HG03469 (cell line): Measurements from ENCODE around the gene TRAPPC2L.
"Not testable (repeated sequence)": the region's sequence is repeated elsewhere in the genome, so short reads cannot be mapped to it uniquely, and the experiment has no call there.

ENCODE experiments used
- ATAC-seq: cut with Tn5 transposase; IDR thresholded peaks from one replicate; pipeline ENCODE4 v1.9.1; 2021; ENCODE audit warnings: mild to moderate bottlenecking, moderate library complexity, moderate number of reproducible peaks; ENCODE audit not compliant: unreplicated experiment

Gene TRAPPC2L

DNA sequence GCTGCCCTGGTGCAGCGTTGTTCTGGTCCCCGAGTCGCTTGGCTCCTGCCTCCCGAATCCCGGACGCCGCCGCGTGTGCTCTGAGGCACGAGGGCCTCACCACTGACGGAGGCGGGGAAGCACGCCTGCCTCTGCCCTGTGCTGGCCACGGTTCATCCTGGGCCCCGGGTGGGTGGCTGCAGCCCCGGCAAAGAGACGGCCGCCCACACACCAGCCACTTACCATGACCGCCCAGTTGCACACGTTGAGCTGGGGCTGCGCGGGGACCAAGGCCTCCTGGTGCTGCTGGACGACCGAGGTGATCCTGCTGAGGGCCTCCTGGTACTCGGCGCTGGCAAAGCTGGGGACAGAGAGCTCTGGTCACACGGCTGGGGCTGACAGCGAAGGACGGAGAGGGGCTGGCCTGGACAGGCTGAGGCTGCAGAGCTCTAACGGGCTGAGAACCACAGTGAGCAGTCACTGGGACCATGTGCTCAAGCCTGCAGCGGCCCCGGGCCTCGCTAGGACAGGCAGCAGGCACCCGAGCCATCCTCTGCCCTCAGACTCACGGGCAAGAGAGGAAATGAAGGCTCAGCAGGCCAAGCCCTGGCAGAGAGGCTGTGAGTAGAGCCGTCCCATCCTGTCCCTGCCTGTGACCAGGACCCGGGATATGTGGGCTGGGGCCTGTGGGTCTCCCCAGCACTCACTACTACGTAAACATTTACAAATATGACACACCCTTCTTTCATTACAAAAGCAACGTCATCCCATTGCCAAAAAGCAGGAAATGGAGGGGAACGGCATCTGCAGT is 38.9 kb upstream of the TRAPPC2L start:
- no peak for ATAC-seq

GRCh38 chr16:88818575-88818874 is 38.4 kb upstream of the TRAPPC2L start:
- no peak for ATAC-seq

DNA sequence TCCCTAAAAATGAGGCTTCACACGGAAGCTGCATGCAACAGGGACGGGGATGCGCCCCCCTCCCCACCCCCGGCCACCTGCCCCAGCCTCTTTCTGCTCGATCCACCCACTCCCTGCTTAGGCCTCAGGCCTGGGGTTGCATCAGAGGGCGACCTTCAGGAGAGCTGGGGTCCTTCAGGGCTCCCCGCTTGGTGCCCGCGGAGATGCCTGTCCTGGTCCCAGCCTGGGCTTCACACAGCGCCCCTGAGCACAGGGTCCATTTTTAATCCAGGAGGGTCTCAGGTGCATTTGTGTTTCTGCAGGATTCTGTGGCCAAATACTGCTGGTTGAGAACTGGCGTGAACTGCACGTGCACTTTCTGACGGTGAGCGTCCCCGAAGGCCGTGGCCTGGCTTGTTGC is 37.8 kb upstream of the TRAPPC2L start:
- ATAC-seq, result no peak

DNA sequence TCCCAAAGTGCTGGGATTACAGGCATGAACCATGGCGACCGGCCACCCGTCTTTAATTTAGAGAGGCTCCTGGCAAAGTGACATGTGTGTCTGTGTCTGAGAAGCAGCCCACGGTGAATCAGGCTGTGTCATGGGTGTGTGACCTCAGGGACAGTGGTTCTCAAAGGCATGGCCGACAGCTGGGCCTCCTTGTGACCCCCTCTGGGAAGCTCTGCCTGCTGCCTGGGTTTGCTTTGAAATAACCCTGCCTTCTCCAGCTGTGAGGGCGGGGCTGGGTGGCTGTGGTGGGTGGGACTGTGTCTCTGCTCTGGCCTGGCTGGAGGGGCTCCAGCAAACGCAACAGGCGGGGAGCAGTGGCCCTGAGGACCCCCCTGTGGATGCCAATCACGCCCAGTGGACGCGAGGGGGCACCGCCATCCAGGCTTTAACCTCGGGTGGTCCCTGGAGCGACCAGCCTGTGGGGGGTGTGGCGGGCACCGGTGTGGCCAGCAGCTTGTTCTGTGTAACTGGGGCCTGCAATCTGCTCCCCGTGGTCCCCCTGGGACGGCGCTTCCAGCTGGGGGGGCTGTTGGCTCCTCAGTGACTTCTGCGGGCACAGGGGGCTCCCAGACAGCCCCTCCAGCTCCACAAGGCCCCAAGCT is 36.4 kb upstream of the TRAPPC2L start:
- no peak for ATAC-seq

DNA sequence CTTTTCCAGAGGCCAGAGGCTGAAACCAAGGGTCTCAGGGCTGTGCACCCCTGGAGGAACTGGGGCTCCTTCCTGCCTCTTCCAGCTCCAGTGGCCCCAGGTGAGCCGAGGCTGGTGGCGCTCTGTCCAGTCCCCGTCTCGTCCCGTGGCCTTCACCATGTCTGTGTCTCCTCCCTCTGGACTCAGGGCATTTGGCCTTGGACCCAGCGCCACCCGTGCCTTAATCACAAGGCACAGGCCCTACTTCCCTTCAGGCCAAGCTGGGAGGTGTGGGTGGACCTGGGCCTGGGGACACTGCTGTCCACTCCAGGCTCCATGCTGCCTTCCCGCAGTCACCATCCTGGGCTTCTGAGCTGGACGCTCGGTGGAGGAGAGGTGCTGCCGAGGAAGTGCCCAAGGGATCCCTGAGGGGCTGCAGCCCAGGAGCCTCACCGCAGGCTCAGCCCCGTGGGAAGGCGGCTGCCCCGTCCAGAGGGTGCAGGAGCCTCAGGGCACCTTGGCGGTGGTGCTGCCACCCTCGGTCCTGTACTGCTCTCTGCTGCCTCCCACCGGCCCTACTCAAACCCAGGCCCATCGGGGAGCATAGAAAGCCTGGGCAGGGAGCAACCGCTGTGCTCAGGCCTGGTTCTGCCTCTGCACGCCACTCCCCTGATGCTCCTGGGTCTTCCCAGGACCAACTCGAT is 35.6 kb upstream of the TRAPPC2L start:
- no peak for ATAC-seq

DNA sequence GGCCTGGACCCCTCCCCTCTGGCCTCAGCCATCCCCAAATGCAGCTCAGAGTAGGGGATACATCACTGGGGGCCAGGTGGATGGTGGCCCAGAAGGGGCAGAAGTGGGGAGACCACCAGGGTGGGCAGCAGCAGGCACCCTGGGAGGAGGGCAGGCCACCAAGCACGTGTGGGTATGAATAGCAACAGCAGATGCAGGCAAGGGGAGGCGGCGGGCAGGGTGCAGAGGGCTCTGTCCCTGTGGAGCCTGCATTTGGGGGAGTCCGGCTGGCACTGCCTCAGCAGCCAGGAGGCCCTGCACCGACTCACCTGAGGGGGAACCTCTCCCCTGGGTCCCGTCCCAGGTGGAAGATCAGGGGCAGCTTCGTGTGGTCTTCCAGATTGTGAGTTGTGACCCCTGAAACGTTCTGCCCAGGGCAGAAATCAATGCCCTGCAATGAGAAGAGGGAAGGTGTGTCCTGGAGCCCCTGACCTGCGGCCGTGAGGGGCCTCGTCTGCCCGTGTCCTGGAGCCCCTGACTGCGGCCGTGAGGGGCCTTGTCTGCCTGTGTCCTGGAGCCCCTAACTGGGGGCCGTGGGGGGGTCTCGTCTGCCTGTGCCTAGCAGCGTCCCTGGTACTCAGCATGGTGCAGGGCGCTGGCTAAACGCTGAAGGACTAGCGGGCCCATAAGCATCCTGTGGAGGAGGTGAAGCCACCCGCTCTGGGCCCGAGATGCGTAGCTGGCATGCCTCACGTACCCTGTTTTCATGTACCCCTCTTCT is 34.5 kb upstream of the TRAPPC2L start:
- ATAC-seq, result no peak

GRCh38 chr16:88823646-88824045 is 33.3 kb upstream of the TRAPPC2L start:
- ATAC-seq, result not testable (repeated sequence)

DNA sequence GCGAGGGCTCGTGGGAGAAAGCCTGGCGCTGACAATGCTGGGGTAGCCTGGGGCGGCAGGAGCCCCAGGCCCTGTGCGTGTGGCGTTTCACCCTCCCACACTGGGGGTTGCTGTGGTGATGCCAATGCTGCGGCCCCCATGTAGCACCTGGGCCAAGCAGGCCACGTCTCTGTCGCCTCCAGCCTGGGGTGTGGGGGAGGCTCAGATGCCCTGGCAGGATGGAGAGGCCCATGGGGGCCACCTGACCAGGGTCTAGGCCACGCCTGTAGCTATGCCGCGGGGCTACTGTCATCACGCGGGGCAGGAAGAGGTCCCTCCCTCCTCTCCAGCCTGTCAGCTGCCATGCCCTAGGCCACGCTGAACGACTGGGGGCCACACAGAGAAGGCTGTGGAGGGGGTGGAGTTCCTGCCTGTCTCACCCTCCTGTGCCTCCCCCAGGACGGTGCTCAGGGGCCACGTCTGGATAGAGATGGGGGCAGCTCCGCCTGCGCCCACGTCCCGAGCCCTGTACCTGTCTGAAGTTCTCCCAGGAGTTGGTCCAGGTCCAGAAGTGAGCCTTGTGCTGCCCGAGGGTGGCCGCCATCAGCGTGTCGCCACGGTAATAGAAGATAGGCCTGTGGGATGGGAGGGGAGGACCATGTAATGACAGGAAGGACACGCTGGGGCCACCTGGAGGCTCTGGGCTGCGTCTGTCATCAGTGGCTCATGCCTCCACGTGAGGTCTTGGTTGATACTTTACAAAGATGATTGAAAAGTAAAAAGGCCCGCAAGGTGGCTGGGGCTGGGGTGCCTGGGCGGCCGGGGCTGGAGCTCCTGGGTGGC is 32.5 kb upstream of the TRAPPC2L start:
- no peak for ATAC-seq

- no peak for ATAC-seq
These were observed 31.8 kb upstream of the TRAPPC2L start for GRCh38 chr16:88825146-88825545.

DNA sequence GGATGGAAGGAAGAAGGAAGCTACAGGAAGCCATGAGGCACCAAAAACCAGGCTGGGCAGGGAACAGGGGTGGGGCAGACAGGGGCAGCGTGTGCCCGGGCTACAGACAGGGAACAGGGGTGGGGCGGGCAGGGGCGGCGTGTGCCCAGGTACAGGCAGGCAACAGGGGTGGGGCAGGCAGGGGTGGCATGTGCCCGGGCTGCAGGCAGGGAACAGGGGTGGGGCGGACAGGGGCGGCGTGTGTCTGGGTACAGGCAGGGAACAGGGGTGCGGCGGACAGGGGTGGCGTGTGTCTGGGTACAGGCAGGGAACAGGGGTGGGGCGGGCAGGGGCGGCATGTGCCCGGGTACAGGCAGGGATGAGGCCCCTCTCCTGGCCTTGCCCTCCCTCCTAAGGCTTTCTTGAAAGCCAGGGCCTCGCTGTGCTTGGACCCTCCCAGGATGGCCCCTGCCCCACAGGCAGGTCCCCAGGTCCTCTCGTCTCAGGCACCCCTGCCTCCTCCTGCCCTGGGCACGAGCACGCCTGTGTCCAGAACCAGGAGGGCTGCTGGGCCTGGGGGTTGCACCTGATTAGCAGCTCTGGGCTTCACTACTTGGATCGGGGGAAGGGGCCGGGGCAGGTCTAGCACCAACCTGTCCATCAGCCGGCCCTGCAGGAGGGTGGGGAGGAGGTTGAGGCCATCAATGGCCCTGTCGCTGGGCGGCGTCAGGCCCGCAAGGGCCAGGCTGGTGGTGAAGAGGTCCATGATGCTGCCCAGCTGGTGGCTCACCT is 30.7 kb upstream of the TRAPPC2L start:
- no peak for ATAC-seq

DNA sequence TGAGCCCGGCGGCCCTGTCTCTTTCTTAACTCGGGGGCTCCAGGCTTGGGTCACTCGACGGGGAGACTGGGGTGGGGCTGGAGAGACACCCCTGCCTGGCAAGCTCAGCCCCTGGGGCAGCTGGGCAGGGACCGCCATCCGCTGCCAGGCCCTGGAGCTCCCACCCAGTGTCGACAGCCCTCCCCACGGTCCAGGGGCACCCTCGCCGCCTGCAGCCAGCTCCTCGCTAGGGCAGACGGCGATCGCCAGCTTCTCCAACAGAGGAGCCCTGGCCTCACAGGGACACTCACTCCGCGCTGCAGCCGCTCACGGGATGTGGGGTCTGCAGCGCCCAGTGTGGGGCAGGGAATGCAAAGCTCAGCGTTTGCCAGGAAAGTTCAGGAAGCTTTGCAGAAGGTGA is 29.2 kb upstream of the TRAPPC2L start:
- no peak for ATAC-seq

DNA sequence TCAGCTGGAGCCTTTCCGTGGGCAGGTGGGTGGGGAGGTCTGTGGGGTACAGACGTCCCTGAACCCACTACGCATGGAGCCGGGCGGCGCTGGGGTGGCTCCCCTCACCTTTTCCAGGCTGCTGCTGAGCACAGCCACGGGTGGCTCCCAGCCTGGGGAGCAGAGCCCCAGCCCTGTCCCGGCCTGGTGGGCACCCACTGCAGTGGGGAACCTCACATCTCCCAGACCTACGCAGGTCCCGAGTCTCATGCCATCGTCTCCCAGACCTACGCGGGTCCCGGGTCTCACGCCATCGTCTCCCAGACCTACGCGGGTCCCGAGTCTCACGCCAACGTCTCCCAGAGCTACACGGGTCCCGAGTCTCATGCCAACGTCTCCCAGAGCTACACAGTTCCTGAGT is 28.2 kb upstream of the TRAPPC2L start:
- no peak for ATAC-seq

DNA sequence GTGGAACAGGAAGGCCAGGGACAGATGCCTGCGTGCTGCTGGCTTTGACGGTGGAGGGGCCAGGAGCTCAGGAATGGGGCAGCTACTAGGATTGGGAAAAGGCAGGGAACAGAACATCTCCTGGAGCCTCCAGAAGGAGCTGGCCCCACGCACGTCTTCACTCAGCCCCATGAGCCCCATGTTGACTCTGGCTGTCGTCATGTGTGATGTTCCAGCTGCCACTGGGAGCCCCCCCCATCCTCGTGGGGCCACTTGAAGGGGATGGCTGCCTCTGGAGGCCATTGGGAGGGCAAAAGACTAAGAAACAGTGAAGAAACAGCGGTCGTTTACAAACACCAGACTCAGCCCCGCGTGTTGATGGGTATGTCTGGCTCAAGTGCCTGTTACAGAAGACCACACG is 26.7 kb upstream of the TRAPPC2L start:
- no peak for ATAC-seq

GRCh38 chr16:88830783-88831182 is 26.1 kb upstream of the TRAPPC2L start:
- no peak for ATAC-seq

GRCh38 chr16:88831838-88832237 is 25.1 kb upstream of the TRAPPC2L start:
- ATAC-seq, result no peak

DNA sequence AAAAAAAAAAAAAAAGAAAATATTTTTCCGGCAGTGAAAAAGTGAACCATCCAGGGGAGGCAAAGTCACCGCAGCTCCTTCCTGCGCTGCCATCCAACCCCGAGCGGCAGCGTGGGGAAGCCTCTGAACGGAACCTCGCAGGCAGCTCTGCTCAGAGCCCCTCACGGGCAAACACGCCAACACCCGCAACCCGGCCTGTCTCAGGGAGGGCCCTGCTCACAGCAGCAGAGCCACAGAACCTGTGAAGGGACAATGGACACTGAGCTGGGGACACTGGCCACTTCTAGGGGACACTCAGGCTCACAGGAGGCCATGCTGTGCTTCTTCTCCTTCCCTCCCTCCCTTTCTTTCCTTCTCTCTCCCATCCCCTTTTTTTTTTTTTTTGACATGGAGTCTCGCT is 23.8 kb upstream of the TRAPPC2L start:
- no peak for ATAC-seq

- ATAC-seq, result no peak
These were observed 22.3 kb upstream of the TRAPPC2L start for GRCh38 chr16:88834670-88835069.

- ATAC-seq, result no peak
These were observed 21.5 kb upstream of the TRAPPC2L start for GRCh38 chr16:88835383-88835782.

DNA sequence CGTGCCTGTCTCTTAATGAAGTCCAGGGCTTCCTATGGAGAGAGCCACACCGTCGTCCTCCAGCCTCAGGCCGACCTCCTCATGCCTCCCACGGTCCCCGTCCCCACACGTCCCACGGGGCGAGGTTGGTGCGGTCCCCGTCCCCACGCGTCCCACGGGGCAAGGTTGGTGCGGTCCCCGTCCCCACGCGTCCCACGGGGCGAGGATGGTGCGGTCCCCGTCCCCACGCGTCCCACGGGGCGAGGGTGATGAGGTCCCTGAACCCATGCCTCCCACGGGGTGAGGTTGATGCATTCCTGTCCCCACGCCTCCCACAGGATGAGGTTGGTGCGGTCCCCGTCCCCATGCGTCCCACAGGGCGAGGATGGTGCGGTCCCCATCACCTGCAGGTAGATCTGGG is 21.1 kb upstream of the TRAPPC2L start:
- ATAC-seq, result no peak

DNA sequence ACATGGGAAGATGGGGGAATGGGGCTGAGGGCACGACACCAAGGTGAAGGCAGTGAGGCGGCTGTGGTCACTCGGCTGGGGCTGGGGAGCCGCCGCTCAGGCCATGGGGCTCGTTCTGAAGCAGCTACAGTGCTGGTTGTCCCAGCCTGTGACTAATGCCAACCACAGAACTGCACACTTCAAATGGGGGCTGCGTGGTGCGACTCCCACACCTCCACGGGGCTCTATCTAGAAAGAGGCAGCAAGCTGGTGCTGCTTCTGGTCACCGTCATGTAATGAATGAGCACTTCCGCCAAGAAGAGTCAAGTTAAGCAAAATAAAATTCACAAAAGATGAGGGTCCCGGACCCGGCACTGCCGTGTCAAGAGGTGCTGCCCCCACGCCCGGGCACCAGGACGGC is 20.1 kb upstream of the TRAPPC2L start:
- no peak for ATAC-seq
